HG03439 (cell line): Measurements from ENCODE around the gene LINGO3.
"Not testable (repeated sequence)": the region's sequence is repeated elsewhere in the genome, so short reads cannot be mapped to it uniquely, and the experiment has no call there.

ENCODE experiments used
- ATAC-seq: cut with Tn5 transposase; IDR thresholded peaks from one replicate; pipeline ENCODE4 v1.9.1; 2021; ENCODE audit warnings: mild to moderate bottlenecking, moderate library complexity; ENCODE audit not compliant: unreplicated experiment

Gene LINGO3

DNA sequence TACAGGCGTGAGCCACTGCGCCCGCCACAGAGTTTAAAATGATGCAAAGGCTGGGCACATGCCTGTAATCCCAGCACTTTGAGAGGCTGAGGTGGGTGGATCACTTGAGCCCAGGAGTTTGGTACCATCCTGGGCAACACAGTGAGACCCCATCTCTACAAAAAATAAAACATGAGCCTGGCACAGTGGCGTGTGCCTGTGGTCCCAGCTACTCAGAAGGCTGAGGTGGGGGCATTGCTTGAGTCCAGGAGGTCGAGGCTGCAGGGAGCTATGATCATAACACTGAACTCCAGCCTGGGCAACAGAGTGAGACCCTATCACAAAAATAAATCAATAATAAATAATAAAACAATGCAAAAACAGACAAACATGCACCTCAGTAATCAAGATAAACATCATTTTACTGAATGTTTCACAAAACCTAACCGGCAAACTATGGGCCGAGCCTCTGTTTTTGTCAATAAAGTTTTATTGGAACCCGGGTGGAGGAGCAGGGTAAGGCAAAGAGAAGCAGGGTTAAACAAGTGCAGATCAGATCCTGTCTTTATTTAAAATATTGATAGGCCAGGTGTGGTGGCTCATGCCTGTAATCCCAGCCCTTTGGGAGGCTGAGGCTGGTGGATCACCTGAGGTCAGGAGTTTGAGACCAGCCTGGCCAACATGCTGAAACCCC lies 24.0 kb downstream of the LINGO3 start:
- no peak for ATAC-seq

DNA sequence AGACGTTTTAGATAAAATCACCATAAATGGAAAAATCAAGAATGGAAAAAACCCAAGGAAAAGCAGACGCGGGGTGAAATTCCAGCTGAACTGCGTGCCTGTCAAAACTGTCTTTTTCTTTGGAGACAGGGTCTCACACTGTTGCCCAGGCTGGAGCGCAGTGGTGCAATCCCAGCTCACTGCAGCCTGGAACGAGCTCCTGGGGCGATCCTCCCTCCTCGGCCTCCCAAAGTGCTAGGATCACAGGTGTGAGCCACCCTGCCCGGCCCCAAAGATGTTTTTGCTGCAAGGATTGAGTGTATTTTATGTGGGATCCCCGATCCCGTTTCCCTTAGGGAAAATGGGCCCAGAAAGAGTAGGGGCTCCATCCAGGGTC lies 25.1 kb downstream of the LINGO3 start:
- no peak for ATAC-seq

DNA sequence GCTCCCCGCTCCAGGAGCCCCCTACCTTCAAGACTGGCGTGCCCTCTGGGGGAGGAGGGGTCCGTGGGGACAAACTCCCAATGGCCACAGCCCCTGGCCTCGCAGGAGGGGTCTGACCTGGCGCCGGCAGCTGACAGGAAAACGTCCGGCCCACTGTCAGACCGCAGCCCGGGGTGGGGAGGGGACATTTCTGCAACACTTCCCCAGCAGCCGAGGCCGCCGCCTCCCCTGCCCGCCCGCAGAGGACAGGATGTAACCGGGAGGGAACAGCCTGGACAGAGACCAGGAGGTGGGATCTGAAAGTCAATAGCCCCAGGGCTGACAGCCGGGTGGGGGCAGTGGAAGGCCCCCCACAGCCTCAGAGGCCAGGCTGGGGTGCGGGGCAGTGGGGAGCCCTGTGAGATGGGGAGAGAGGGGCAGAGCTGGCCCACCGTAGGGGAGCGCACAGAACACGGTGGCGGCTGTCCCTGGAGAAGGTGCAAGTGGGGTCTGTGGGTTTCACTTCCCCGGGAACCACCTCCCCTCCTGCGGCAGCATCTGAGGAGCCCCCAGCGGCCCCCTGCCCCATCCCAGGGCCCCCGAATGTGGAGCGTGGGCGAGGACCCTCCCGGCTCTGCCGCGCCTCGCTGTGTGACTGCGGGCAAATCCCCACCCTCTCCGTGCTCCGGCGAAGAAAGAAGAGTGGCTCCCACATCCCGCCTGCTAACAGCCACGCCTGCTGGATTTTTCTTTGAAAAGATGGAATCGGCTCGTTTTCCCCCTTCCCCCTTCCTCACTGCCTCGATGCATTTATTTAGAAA lies 25.7 kb downstream of the LINGO3 start, which contains the start of gene PEAK3:
TSS of gene PEAK3 (minus strand) at position 114 of the 800 bp plus-strand sequence. CDS start 1,244 bp downstream, outside the sequence.
- ATAC-seq: no peak

DNA sequence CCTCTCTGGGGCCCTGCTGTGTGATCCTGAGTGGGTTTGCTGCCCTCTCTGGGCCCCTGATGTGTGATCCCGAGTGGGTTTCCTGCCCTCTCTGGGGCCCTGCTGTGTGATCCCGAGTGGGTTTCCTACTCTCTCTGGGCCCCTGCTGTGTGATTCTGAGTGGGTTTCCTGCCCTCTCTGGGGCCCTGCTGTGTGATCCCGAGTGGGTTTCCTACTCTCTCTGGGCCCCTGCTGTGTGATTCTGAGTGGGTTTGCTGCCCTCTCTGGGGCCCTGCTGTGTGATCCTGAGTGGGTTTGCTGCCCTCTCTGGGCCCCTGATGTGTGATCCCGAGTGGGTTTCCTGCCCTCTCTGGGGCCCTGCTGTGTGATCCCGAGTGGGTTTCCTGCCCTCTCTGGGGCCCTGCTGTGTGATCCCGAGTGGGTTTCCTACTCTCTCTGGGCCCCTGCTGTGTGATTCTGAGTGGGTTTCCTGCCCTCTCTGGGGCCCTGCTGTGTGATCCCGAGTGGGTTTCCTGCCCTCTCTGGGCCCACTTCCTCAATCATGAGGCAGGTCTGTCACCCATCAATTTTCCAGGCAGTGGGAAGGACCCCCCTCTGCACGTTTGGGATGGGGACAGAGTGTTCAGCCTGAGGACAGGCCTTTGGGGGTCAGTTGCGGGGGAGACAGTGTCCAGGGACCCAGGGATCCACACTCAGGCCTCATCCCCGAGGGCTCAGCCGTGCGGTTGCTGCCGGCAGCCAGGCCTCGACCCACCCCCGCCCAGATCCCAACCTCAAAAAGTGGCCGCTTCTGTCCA lies 26.5 kb downstream of the LINGO3 start:
- ATAC-seq: not testable (repeated sequence)

DNA sequence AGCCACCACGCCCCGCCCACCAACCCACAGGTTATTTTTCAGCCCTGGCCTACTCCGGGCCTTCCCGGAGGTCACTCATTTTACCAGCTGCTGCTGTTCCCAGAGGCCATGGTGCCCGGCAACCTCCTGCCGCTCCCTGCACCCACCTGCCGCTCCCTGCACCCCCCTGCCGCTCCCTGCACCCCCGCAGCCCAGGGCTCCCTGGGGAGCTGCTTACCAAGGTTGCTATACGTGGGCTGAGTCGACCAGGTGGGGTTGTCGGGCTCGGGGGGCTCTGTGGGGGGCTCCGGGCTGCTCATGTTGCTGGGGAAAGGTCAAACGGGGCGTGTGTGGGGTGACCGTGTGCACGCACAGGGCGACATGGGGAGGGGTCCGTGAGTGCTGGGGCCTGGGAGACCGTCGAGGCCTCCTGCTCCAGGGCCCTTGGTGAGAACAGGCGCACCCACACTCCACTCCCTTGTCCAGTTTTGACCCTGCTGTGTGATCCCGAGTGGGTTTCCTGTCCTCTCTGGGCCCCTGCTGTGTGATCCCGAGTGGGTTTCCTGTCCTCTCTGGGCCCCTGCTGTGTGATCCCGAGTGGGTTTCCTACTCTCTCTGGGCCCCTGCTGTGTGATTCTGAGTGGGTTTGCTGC lies 27.2 kb downstream of the LINGO3 start:
- no peak for ATAC-seq

DNA sequence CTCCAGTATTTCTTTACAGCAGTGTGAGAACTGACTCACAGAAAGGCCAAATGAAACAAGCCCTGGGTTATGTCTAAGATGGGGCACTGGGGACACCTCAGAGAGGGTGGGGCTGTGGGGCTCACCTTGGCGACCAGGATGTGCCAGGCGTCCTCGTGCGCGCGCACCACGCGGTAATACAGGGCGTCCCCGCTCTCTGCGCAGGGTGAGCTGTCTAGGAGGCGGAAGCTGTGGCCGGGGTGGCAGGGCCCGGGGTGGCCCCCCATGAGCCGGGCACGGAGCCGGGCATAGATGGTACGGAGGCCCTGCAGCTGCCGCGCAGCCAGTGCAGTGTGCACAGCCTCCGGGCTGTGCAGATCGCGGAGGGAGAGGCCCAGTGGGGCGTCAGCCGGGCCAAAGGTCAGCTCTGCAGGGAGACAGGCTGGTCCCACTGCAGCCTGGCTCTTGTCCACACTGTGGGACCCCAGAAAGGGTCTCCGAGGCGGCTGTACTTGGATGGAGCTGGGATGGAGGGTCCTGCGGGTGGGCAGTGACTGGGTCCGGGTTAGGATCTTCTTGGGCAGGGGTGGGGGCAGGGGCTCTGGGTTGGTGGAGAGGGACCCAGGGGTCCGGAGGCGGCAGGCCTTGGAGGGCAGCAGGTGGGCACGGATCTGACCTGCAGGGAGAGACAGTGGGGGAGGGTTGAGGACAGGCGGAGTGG lies 29.3 kb downstream of the LINGO3 start:
- ATAC-seq: no peak

DNA sequence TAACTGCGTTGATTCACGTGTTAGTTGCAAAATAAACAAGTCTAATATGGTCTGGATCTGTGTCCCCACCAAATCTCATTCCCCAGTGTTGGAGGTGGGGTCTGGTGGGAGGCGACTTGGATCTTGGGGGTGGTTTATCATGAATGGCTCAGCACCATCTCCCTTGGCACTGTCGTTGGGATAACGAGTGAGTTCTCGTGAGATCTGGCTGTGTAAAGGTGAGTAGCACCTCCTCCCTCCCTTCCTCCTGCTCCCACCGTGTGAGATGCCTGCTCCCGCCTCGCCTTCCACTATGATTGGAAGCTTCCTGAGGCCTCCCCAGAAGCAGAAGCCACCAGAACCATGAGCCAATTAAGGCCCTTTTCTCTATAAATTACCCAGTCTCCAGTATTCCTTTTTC lies 30.8 kb downstream of the LINGO3 start:
- no peak for ATAC-seq

DNA sequence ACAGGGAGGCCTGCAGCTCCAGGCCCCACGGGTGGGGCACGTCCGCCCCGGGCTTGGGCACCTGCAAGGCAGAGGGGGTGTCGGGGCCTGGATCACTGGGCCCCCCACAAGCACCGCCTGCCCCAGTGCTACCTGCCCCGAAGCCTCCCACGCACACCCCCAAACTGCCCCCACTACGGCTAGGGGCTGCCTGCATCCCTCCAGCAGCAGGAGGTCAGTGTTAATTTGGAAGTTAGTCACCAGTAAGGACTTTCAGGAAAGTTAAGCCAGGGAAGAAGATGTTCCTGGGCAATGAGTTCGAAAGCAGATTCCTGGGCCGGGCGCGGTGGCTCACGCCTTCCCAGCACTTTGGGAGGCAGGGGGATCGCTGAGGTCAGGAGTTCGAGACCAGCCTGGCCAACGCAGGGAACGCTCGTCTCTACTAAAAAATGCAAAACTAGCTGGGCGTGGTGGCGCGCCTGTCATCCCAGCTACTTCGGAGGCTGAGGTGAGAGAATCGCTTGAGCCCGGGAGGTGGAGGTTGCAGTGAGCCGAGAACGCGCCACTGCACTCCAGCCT lies 31.4 kb downstream of the LINGO3 start:
- ATAC-seq: no peak

DNA sequence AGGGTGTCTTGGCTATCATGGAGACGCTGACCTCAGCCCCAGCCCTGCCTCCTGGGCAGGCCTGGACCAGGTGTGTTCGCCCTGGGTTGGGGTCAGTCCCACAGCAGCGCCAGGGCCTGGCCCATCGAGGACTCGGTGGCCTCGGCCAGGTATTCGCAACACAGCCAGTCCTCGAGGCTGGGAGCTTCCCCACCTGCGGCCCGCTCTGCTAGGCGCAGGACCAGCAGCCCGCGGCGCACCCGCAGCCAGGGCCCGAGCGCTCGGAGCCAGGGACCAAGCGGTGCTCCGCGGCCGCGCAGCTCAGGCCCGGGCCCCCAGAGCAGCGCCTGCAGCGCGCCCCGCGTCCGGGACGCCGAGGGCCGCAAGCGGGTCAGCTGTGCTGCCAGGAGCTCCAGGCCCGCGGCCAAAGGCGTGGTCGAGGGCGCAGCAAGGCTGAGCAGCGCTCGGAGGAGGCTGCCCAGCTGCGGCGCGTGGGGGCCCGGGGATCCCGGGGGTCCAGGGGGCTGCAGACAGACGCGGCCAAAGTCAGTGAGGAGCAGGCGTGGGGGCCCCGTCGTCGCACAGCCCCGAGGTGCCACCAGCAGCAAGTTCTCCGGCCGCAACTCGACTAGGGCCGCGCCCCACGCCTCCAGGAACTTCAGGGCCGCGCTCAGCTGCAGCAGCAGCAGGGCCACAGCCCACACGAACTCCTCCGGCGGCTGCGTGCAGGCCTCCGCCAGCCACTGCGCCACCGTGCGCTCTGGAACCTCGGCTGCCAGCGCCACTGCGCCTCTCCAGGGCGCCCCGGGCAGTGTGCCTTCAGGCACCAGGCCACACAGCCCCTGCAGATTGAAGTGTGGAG lies 32.1 kb downstream of the LINGO3 start:
- ATAC-seq: no peak

DNA sequence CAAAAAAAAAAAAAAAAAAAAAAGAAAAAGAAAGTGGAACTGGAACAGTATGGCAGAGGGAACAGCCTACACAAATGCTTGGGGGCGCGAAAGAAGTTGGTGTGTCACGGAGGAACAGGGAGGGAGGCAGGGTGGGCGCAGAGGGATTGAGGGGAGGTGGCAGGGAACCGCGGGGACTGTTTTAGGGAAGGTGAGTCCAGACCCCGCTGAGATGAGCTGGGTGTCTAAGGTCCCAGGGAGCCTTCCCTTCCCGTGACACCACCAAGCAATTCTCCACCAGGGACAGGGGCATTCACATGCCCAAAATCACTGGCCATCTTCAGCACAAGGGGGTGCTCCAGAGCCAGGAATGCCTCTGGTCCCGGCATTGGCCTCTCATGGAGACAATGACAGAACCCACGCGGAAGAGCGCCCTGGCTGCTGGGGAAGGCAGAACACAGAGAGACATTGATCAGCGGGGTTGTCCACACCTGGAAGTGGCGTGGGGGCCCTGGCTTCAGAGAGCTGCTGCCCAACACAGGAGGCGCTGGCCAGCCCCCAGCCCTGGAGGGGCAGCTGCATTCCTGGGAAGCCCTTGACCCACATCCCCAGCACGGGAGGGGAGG lies 32.9 kb downstream of the LINGO3 start:
- ATAC-seq: no peak

DNA sequence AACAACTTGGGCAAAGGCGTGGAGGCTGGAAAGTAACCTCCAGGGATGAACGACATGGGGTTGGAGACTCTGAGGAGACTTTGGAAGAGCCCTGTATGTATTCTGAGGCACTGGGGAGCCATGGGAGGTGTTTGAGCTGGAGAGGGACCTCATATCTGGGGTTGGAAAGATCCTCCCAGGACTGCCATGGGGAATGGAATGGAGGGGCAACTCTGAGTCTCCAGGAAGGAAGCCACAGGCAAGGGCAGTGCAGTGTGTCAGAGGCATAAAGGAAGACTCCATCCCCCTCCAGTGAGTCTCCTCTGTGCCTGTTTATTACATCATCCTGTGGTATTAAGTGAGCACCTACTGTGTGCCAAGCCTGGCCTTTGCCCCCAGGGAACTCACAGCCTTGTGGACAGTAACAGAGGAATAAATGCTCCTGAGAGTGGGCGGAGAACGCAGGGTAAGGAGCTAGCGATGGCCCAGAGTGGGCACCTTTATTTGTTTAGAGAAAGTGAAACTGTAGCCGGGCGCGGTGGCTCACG lies 33.7 kb downstream of the LINGO3 start:
- no peak for ATAC-seq

DNA sequence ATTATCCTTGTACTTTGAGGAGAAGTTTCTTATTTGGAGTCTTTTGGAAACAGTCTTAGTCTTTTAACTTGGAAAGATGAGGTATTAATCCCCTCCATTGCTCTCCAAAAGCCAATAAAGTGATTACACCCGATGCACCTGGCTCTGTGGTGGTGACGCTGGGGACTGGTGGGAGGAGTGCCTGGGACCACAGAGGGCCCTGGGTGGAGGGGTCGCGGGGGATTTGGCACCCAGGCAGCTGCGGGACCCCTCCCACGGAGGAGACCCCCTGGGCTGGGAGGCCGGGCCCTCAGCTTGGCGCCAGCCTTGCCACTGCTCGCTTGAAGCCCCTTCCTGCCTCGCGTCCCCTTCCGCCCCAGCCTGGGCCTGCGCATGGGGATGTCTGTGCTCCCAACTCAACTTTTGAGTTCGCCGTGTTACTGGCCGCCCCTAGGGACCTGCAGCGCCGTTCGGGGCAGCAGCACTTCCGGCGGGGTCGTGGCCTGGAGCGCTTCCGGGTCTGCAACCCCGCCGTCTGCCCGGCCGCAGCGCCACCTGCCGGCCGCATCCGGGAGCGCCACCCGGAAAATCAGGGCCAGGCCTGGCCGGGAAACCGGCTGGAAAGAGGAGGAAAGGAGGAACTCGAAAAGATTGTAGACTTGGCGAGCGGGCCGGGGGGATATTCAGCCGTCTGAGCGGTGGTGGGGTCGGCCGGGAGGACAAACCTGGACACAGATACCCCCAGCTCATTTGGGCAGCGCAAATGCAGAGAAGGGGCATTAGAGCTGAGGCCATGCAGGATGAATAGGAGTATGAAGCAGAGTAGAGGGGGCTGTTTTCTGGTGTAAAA lies 34.4 kb downstream of the LINGO3 start:
- ATAC-seq: no peak

DNA sequence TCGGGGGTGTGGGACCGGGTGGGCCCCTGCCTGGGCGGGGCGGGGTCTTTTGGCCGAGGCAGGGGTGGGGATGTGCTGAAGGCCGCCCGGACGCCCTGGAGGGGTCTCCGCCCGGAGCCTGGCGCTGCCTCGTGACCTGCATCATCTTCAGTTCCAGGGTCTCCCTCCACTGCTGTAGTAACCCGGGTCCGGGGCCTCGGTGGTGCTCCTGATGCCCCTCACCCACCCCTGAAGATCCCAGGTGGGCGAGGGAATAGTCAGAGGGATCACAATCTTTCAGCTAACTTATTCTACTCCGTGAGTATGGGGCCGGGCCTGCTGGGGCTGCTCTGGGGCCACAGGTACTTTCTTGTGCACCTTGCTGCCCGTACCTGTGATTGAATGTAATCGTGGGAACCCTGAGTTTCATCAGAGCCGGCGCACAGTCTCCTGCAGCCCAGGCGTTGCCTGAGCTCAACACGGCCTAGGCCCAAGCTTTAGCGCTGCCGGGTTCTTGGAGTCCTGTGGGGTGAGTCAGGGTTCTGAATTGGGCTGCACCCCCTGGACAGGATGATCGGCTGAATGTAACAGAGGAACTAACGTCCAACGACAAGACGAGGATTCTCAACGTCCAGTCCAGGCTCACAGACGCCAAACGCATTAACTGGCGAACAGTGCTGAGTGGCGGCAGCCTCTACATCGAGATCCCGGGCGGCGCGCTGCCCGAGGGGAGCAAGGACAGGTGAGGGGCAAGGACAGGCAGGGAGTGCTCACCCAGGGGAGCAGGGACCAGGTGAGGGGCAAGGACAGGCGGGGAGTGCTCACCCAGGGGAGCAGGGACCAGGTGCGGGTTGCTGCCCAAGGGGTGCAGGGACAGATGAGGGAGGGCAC lies 36.5 kb downstream of the LINGO3 start:
- no peak for ATAC-seq

DNA sequence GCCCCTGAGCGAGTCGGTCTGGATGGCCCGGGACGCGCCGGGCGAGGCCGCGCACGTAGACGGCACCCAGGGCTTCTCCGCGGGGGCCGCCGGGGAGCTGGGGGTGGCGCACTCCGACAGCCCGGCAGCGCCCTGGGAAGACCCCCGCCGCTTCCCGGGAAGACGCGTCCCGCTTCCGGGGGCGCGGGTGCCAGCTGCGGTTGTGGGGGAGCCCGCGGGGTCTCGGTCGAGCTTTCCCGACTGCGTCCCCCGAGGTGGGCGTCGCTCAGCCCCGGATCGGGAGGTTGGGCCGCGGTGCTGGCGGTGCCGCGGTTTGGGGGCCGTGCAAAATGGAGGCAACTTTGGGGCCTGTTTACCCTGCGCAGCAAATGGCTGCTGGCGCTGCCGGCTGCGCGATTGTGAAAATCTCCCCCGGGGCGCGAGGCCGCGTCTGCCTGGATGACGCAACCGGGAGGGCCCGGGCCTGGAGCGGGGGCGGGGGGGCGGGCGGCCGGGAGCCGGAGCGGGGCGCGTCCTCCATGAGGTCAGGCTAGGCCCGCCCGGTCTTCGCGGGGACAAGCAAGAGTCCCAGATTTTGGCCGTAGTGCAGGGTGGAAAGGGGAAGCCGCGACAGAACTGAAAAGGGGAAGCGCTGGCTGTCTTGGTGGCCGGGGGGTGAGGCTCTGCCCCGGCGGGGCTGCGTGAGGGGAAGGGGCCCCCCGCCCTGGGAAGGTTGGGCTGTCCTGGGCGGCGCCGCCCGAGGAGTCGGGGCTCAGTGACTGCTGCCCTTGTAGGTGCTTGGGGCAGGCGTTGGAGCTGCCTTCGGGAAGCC lies 37.3 kb downstream of the LINGO3 start:
- no peak for ATAC-seq

DNA sequence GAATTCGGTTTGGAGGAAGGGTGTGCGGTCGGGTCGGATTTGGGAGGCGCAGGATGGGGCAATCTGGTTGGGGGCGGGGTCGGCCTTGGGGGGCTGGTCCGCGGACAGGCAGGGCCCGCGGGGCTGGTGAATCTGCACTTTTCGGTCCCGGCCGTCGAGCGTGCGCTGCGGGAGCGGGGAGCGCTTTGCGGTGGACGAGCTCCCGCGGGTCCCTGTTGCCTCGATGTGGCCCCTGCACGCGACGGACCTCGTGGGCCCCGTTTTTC lies 37.9 kb downstream of the LINGO3 start:
- ATAC-seq: no peak
